GM20431 (cell line): ENCODE measurements around the gene NIN.

Experiments used
- in situ Hi-C: fragments of 300-500 bp; cut with MseI, MboI; formaldehyde crosslinking; loops from one replicate; pipeline ENCODE4 v1.15.0; 2020; ENCODE audit warnings: low sequenced_read_pairs; ENCODE audit not compliant: unreplicated experiment

Gene NIN, protein sequence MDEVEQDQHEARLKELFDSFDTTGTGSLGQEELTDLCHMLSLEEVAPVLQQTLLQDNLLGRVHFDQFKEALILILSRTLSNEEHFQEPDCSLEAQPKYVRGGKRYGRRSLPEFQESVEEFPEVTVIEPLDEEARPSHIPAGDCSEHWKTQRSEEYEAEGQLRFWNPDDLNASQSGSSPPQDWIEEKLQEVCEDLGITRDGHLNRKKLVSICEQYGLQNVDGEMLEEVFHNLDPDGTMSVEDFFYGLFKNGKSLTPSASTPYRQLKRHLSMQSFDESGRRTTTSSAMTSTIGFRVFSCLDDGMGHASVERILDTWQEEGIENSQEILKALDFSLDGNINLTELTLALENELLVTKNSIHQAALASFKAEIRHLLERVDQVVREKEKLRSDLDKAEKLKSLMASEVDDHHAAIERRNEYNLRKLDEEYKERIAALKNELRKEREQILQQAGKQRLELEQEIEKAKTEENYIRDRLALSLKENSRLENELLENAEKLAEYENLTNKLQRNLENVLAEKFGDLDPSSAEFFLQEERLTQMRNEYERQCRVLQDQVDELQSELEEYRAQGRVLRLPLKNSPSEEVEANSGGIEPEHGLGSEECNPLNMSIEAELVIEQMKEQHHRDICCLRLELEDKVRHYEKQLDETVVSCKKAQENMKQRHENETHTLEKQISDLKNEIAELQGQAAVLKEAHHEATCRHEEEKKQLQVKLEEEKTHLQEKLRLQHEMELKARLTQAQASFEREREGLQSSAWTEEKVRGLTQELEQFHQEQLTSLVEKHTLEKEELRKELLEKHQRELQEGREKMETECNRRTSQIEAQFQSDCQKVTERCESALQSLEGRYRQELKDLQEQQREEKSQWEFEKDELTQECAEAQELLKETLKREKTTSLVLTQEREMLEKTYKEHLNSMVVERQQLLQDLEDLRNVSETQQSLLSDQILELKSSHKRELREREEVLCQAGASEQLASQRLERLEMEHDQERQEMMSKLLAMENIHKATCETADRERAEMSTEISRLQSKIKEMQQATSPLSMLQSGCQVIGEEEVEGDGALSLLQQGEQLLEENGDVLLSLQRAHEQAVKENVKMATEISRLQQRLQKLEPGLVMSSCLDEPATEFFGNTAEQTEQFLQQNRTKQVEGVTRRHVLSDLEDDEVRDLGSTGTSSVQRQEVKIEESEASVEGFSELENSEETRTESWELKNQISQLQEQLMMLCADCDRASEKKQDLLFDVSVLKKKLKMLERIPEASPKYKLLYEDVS (N-terminal part only)

DNA sequence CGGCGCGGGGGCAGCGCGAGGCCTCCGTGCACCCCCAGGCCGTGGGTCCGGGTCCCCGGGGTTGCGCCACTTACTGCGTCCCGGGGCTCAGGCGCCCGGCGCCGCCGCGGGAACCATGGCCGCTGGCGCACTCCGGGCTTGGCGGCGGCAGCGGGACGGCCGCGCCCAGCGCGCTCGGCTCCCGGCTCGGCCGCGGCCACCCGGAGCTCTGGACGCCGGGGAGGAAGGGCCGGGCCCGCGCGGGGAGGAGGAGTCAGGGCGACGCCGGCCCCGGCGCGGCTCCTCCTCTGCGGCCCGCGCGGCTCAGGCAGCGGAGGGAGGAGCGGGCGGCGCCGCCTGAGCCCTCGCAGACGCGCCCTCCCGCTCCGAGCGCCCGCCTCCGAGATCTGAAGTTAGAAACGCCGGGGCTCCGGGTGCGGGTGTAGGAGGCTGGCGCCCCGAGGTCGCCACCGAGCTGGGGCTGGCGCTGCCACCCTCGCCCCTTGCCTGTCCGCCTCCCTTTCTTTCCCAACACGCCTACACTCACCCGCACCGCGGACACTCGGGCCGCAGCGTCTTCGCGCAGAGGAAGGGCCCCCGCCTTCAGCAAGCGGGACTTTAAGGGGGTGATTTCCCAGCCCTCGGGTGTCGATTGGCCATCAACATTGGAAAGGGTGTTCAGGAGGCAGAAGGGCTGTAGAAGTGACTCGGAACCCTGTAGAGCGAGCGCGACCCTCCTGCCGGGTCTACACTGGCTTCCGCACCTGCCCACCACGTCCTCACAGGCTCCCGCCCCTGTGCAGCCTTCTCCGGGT is at the start of gene NIN:
Gene NIN, minus strand, starts transcription at position 231 of the 794 bp plus-strand sequence. CDS start 9,106 bp downstream, outside the sequence.
- in situ Hi-C loops = no loop called here

DNA sequence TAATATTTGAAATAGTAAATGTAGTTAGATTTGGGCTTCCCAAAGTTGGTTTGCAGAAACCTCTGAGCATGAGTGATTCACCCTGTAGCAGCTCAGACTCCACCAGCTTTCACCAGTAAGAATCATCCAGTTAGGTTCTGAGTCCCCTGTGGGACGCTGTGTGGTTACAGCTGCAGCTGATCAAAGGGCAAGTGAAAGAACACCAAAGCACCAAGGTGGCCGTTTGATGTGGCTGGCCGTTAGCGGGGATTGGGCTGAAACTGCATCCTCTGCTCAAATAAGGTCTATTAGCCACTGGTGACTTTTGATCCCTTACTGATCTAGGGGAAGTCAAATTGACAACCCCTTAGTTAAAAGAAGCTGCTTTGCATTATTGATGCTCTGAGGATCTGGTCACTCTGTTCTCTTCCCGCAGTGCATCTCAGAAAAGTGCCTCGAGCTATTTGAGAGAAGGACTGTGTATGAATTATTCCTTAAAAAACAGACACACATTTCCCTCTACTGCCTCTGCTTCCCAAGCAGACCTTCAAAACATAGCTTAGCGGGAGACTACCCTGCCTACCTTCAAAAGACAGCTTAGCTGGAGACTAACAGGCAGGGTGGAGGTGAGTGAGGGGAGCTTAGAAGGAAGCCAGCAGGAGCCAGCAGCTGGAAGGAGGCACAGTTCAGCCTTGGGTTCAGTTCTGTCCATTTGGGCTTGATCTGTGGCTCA is 44.6 kb upstream of the NIN start:
- in situ Hi-C loops = no loop called here

DNA sequence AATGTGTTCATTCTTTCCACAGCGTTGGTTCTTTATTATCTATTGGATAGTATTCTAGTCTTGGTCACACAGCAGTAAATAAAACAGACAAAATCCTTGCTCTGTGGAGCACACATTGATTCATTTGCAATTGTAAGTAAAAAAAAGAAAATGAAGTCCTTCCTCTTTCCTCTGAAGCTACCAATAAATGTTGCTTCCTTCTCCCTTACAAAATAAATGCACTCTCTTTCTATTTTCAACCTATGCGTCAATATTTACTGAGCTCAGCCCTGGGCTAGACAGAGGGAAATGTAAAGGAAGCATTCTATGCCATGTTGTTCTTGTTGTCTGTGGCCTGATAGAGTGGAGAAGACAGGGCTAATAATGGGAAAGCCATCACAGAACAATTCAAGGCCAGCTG is 43.8 kb upstream of the NIN start:
- in situ Hi-C loops = loop anchor here (25.0 kb wide), 1 partner anchor 262 kb away; no protein-coding TSS in a partner anchor

DNA sequence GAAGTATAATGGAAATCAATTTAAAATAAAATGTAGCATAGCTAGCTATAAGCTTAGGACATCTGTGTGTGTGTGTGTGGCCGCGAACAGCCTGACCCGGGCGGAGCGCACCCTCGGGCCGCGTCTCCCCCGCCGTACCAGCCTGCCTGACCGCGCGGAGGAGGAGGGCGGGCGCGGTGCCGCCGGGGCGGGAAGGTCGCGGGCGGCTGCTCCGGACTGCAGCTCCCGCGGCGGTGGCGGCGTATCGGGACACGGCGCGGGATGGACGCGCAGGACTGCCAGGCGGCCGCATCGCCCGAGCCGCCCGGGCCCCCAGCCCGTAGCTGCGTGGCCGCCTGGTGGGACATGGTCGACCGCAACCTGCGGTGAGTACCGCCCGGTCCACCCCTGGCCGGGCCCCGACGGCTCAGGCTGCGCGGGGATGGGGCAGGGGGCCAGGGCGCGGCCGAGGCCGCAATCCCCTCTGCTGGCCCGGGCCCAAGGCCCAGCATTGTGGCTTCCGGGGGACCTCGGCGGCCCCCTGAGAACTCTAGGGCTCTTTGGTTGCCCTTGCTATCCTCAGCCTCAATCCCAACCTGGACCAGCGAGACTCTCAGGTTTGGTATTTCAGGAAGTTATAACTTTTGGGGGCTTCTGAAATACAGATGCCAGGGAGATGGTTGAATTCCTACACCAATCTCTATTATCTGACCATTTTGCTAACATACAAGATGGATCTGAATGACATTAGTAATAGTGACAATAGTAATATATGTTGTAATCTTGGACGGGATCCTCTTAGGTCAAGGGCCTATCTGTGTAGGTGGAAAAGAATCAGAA is 41.2 kb upstream of the NIN start, which contains the start of gene ABHD12B:
Gene ABHD12B, plus strand, starts transcription at position 140 of the 819 bp plus-strand sequence. Its CDS starts 122 bp downstream, at position 262.
- in situ Hi-C loops = loop anchor here (25.0 kb wide), 1 partner anchor 260 kb away; no protein-coding TSS in a partner anchor

DNA sequence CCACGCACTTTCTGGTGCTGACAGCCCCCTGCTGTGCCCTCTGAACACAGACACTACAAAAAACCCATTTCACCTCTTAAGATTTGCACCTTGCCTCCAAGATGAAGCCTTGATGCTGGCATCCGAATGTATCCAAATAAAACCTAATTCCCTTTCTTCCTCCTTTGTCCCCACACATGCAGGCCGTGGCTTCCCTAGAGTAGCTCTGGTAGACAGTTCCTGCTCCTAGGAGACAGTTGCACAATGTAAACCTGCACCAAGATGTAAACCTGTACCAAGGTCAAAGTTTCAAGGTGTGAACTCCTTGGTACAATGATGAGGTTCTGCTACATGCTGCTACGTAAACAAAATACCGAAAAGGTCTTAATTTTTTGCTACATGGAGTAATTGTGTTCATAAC is 40.3 kb upstream of the NIN start:
- in situ Hi-C loops = loop anchor here (25.0 kb wide), 1 partner anchor 259 kb away; no protein-coding TSS in a partner anchor

DNA sequence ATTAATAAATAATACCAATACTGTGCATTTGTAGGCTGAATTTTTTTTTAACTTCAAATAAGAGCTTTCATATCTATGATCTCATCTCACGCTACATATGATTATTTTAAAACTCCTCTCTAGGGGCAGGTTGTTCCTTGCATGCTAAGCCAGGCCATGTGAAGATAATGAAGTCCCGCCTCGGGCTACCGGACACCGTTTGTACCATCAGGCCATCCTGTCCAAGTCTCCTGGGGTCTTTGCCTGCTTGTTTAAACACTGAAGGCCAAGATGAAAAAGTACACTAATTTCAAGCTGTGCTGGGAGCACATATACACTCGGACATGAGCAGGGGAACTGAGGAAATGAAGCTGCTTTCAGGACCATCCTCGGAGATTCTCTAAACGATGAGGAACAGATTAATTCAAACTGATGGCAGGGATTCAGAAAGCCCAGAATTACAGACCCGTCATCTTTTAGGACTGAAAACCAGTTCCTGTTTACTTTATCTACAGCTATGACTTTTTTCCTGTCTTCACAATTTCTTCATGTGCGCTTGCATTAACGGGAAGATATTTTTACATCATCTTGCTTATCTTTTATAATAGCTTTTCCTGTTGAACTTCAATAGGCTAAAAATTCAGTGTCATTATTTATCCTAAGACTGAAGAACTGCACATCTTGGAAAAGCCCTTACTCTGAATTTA is 34.6 kb upstream of the NIN start:
- in situ Hi-C loops = loop anchor here (25.0 kb wide), 1 partner anchor 253 kb away; no protein-coding TSS in a partner anchor

DNA sequence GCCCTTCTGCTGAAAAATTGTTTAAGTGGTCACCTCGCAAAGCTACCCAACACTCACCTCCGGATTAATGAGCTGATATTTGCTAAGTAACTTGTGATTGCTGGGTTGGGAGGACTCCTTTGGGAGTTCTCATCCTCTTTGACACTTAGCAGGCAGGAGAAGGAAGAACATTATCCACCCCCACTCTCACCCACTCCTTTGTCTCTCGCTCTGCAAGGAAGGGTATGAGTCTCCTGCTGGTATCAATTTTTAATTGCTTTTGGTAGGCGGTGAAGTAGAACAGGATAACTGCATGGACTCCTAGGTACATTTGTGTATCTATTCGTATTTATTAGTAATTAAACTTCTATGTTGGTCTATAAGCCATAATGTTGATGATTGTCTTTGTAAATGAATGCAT is 34.0 kb upstream of the NIN start:
- in situ Hi-C loops = loop anchor here (25.0 kb wide), 1 partner anchor 253 kb away; no protein-coding TSS in a partner anchor

DNA sequence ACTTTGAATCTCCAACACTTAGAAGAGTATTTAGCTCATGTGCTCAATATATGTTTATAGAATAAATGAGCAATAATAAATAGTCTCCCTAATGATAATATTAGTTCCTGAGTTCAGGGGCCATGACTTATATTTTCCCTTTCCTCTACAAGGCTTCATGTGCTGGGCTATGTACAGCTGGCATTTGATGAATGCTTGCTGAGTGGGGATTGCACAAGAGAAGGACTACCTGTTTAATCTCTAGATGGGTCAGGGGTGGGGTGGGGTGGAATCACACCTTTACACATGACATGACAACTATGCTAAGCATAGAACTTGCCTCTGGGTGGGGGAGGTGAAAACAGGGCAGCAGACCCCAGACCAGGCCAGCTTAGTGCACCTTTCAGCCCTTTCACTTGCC is 33.3 kb upstream of the NIN start:
- in situ Hi-C loops = loop anchor here (25.0 kb wide), 1 partner anchor 252 kb away; no protein-coding TSS in a partner anchor

DNA sequence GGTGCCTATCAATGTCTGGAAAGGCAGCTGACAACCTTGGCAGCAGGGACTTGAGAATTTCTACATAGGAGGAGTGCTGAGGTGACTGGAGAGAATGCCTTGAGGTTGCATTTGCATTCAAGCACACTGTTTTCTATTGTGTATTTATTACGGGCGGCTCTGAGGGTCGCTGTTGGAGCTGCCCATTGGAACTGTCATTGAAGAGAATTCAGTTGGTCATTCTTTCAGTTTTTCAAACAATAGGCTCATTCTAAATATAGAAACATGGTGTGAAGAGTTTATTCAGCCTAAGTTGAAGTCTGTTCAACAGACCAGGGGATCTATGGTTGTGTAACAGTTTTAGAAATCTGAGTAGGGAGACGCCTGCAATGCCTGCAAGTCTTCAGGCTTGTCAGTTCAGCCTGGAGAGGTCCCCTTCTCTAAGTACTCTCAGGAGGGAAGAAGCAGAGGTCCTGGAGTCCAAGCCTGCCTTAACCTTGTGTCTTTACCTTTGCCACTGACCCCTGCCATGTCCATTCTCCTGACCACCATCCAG is 31.1 kb upstream of the NIN start:
- in situ Hi-C loops = loop anchor here (25.0 kb wide), 1 partner anchor 250 kb away; no protein-coding TSS in a partner anchor

DNA sequence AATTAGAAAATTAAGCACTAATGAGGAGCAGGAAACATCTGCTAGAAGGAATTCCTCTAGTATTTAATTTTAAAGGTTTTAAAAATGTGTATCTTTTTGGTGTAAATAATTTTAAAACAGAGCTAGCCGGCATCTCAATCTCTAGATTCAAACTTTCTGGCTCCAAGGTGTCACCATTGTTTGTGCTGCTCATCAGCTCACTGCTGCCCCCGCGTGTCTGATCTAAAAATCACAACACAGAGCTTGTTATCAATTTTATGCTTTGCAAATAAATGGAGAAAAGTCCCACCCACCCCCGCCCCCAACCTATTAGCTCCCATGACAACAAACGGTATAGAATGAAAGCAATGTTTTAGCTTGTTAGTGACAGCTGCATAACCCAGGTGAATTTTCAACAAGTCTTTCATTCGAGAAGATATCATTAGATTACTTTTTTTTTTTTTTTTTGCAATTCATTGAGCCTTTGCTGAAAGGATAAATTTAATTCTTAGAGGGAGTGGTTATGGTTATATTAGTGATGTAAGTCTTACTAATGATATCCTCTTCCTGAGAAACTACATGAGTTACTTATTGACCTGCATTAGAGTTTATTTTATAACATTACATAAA is 29.6 kb upstream of the NIN start:
- in situ Hi-C loops = loop anchor here (25.0 kb wide), 1 partner anchor 248 kb away; no protein-coding TSS in a partner anchor

DNA sequence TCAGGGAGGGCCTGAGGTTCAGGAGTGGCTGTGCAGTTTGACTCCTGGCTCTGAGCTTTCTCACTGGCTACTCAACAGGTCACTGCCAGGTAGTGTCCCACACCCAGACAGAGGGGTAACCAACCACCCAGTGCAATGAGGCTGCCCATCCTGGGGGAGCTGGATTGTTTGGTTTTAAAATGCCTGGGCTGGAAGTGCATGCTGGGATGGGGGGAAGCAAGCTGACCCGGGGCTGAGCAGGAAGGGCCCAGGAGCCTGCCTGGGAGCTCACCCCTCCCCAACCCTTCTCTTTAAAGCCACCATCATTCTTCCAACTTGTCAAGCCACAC is 28.3 kb upstream of the NIN start:
- in situ Hi-C loops = loop anchor here (25.0 kb wide), 1 partner anchor 247 kb away; no protein-coding TSS in a partner anchor

DNA sequence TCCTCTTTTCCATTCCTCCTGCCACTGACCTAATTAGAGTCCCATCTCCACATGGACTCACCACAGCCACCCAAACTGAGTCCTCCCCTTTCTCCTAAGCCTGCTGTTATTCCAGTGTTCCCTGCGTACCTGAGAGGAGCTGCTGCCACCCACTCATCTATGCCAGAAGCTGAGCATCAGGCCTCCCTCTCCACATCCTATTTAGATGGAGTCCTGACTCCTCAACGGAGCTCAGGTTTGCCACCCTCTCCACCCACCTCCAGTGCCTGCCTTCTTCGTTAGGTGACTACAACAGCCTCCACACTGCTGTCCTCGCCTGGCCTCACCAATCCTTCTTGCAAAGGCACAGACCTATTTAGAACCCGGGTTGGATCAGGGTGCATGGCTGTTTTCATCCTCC is 25.7 kb upstream of the NIN start:
- in situ Hi-C loops = loop anchor here (25.0 kb wide), 1 partner anchor 244 kb away; no protein-coding TSS in a partner anchor

DNA sequence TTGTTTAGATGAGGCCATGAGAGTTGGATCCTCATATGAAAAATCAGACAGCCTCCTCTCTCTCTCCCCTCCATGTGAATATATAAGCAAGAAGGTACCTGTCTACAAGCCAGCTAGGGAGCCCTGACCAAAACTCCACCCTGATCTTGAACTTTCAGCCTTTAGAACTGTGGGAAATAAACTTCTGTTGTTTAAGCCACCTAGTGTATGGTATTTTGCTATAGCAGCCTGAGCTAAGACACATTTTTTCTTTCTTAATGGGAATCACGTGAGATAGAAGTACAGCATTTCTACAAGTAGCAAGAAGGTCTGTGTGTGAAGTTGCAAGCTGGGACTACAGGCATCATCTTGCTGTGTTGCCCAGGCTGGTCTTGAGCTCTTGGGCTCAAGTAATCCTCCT is 24.6 kb upstream of the NIN start:
- in situ Hi-C loops = loop anchor here (25.0 kb wide), 1 partner anchor 243 kb away; no protein-coding TSS in a partner anchor

DNA sequence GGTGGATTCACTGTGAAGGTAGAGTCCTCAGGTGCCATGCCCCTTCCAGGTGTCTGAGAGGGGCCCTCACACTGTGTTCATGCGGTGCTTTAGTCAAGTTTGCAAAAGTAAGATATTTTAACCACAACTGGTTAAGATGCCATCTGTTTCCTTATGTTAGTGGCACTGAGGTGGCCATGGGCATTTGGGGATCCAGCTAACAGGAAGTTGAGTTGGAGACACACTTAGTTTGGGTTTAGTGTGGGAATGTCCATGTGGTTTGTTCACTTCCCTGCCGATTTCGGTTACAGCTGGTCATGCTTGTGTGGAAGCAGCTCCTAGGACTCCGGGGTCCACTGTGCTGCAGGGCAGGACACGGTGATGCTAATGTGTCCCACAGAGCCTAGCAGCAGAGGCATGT is 23.6 kb upstream of the NIN start:
- in situ Hi-C loops = loop anchor here (25.0 kb wide), 1 partner anchor 242 kb away; no protein-coding TSS in a partner anchor

DNA sequence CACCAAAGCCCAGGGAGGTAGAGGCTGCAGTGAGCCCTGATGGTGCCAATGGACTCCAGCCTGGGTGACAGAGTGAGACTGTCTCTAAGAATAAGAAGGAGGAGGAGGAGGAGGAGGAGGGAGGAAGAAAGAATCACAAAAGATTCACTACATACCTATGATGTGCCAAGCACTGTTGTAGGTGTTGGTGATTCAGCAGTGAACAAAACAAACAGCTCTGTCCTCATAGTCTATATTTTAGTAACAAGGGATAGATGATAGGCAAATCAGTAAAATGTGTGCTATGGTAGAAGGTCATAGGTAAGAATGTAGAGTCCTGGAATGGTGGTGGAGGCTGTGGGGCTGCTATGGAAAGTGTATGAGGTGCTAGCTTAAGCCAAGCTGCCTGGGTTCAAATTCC is 22.9 kb upstream of the NIN start:
- in situ Hi-C loops = loop anchor here (25.0 kb wide), 1 partner anchor 242 kb away; no protein-coding TSS in a partner anchor
